CD4-positive, alpha-beta memory T cell (primary cell): ENCODE data around the gene JAM3. TPM values are rescaled to one million over a fixed set of nuclear protein-coding genes. Genes with fewer than 3 reads are reported as not detected.
"Not testable (repeated sequence)": the region's sequence is repeated elsewhere in the genome, so short reads cannot be mapped to it uniquely, and the experiment has no call there.

Experiments
- CTCF ChIA-PET: fragments of 350-600 bp; sonication (Branson Sonifier 250); formaldehyde crosslinking; loops from one replicate; lab custom pipeline; 2021; ENCODE audit warnings: inconsistent platforms; ENCODE audit not compliant: partially characterized antibody; lab: Charles Lee
- POLR2A ChIA-PET: fragments of 350-600 bp; sonication (Branson Sonifier 250); formaldehyde crosslinking; loops from one replicate; lab custom pipeline; 2021; ENCODE audit not compliant: partially characterized antibody; lab: Charles Lee
- DNase-seq, 5 donors: peaks; one replicate each; pipeline versions ENCODE4 v3.0.0 to v3.0.0-alpha.2; 2020 to 2022; ENCODE audit warnings: mixed read lengths in 1 of 5
- H3K27ac ChIP-seq: one replicate; pipeline ENCODE4 v1.7.0; 2013; ENCODE audit warnings: low read depth, low read length
- H3K27me3 ChIP-seq: 2 replicates; pipeline ENCODE4 v1.7.0; 2013; ENCODE audit warnings: mild to moderate bottlenecking, low read length, moderate library complexity; ENCODE audit not compliant: insufficient read depth
- H3K36me3 ChIP-seq: 2 replicates; pipeline ENCODE4 v1.7.0; 2013; ENCODE audit warnings: mild to moderate bottlenecking, low read length, moderate library complexity; ENCODE audit not compliant: insufficient read depth
- H3K4me1 ChIP-seq: 2 replicates; pipeline ENCODE4 v1.7.0; 2013; ENCODE audit warnings: mild to moderate bottlenecking, low read length, moderate library complexity; ENCODE audit not compliant: insufficient read depth
- H3K4me3 ChIP-seq, 2 donors: one replicate each; pipeline ENCODE4 v1.7.0; 2013; ENCODE audit warnings: low read length in 2 of 2, mild to moderate bottlenecking in 1 of 2
- H3K9me3 ChIP-seq, 2 donors: one replicate each; pipeline ENCODE4 v1.7.0; 2013; ENCODE audit warnings: low read length in 2 of 2, control low read depth in 1 of 2; ENCODE audit not compliant: control insufficient read depth in 1 of 2
- H3K27ac Mint-ChIP-seq, 7 donors: one replicate each; pipeline ENCODE4 v1.8.0; 2020 to 2021; ENCODE audit warnings: mixed read lengths in 7 of 7, mild to moderate bottlenecking in 6 of 7, inconsistent platforms in 3 of 7, moderate library complexity in 3 of 7
- H3K27me3 Mint-ChIP-seq, 2 donors: one replicate each; pipeline ENCODE4 v1.8.0; 2020 to 2021; ENCODE audit warnings: mixed read lengths in 2 of 2
- H3K36me3 Mint-ChIP-seq, 2 donors: one replicate each; pipeline ENCODE4 v1.8.0; 2020 to 2021; ENCODE audit warnings: mixed read lengths in 2 of 2, inconsistent platforms in 1 of 2, mild to moderate bottlenecking in 1 of 2
- H3K4me1 Mint-ChIP-seq, 4 donors: one replicate each; pipeline ENCODE4 v1.8.0; 2020 to 2021; ENCODE audit warnings: mixed read lengths in 4 of 4, mild to moderate bottlenecking in 1 of 4
- H3K4me3 Mint-ChIP-seq, 8 donors: one replicate each; pipeline ENCODE4 v1.8.0; 2020 to 2021; ENCODE audit warnings: mixed read lengths in 8 of 8, mild to moderate bottlenecking in 7 of 8, moderate library complexity in 6 of 8, inconsistent platforms in 3 of 8
- H3K9me3 Mint-ChIP-seq, 8 donors: one replicate each; pipeline ENCODE4 v1.8.0; 2020 to 2021; ENCODE audit warnings: mixed read lengths in 8 of 8, mild to moderate bottlenecking in 5 of 8, inconsistent platforms in 3 of 8, moderate library complexity in 1 of 8
- intact Hi-C: fragments of 100-400 bp; cut with micrococcal nuclease; formaldehyde crosslinking; loops from one replicate; pipeline ENCODE4 v1.15.1; 2023
- polyA plus RNA-seq, 2 donors: library from polyadenylated mRNA; unstranded; fragments of 300-500 nt; fragmentation: Illumina TruSeq; gene quantifications; one replicate each; pipeline ENCODE4 v1.2.3, GENCODE V29; 2021
- total RNA-seq, 2 experiments: library from RNA; stranded (reverse); gene quantifications; one replicate each; pipeline ENCODE4 v1.2.3, GENCODE V29; 2021

JAM3 gene
- total and polyA plus RNA-seq, 4 experiments from 2014 or later: 6.5 to 8.3 (median 6.7) TPM

DNA sequence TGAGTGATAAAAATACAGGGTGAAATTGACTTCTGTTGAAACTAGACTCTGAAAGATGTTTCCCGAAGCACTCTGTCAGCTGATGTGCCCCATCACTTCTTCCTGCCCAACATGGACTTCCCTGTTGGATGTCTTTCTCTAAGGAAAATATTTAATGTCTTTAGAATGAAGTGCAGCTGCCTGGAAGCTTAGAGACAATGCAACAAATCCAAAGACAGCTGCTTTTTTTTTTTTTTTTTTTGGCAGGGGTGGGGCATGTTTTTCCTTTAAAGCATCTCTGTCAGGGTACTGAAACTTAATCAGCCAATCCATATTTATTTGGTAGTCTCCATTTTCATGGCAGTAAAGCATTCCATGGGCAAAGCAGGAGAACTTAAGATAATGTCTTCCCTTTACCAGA is 5.9 kb downstream of the JAM3 start:
- Histone ChIP-seq H3K4me1 (no peaks in the 10 kb centered on the region), H3K4me3 (no peak overlapping the region), H3K9me3 (no peaks in the 10 kb centered on the region), H3K27ac (no peak overlapping the region), H3K36me3 (no peaks in the 10 kb centered on the region), H3K27me3 (no peaks in the 10 kb centered on the region)
- H3K4me3 Mint-ChIP-seq: no peak overlapping the region
- H3K9me3 Mint-ChIP-seq: no peaks in the 10 kb centered on the region
- intact Hi-C loops: no loop called here
- peaks cover 0 to 3% (median 1%) of the 10 kb centered on the region in 4 donors for H3K4me1 Mint-ChIP-seq
- H3K27ac Mint-ChIP-seq: peak overlapping the region in 1 of 7 donors; percentile 6
- peaks cover 0 to 5% of the 10 kb centered on the region in 2 donors for H3K36me3 Mint-ChIP-seq
- DNase-seq: no peak
- peaks cover 0 to 3% of the 10 kb centered on the region in 2 donors for H3K27me3 Mint-ChIP-seq
- CTCF ChIA-PET: interaction anchor here (0.6 kb wide), 1 partner anchor 60 kb away, joined by 3 read pairs; no protein-coding TSS in a partner anchor
- POLR2A ChIA-PET: no interaction called here

DNA sequence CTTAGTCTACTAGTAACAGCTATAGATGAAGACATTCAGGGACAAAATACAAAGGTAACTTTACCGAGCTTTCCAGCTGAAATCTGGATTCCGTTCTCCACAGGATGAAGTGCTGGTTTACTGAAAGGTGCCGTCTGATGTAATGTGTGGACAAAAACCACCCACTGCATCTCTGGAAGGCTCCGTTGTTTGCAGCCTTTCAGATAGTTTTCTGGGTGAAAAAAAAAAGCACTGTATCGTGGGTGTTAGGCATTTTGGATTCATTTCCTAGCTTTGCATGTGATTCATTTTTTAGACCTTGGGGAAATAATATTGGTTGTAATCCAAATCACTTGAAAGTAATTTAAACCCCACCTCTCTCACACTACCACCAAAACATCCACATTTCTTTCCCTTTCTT is 10.4 kb downstream of the JAM3 start:
- Histone ChIP-seq H3K27me3 (no peaks in the 10 kb centered on the region), H3K27ac (no peak overlapping the region), H3K9me3 (no peaks in the 10 kb centered on the region), H3K4me3 (no peak overlapping the region), H3K4me1 (no peaks in the 10 kb centered on the region), H3K36me3 (no peaks in the 10 kb centered on the region)
- peaks cover 0 to 16% of the 10 kb centered on the region in 2 donors for H3K27me3 Mint-ChIP-seq
- intact Hi-C loops: no loop called here
- peaks cover 0 to 18% (median 11%) of the 10 kb centered on the region in 8 donors for H3K9me3 Mint-ChIP-seq
- H3K4me1 Mint-ChIP-seq: no peaks in the 10 kb centered on the region
- DNase-seq: no peak
- ChIA-PET CTCF (interaction anchor here (0.8 to 2.1 kb wide), 3 partner anchors 18 to 29 kb away, joined by 3 to 5 read pairs (median 3); no protein-coding TSS in a partner anchor), POLR2A (interaction anchor here (0.6 to 1.0 kb wide), 2 partner anchors 10 to 47 kb away, joined by 3 read pairs; no protein-coding TSS in a partner anchor)
- no peak overlapping the region for H3K27ac Mint-ChIP-seq
- no peak overlapping the region for H3K4me3 Mint-ChIP-seq
- peaks cover 10 to 30% of the 10 kb centered on the region in 2 donors for H3K36me3 Mint-ChIP-seq

DNA sequence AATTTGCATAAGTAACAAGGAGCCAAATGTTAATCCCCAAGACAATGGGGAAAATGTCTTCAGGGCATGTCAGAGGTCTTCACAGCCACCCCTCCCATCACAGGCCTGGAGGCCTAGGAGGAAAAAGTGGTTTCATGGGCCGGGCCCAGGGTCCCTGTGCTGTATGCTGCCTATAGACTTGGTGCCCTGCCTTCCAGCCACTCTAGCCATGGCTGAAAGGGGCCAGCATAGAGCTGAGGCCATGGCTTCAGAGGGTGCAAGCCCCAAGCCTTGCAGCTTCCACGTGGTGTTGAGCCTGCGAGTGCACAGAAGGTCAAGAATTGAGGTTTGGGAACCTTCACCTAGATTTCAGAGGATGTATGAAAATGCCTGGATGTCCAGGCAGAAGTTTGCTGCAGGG is 12.4 kb downstream of the JAM3 start:
- peaks cover 0 to 16% of the 10 kb centered on the region in 2 donors for H3K27me3 Mint-ChIP-seq
- intact Hi-C loops, H3K4me1 Mint-ChIP-seq, H3K4me3 ChIP-seq, DNase-seq, POLR2A ChIA-PET, H3K4me3 Mint-ChIP-seq, H3K9me3 ChIP-seq, H3K36me3 ChIP-seq, H3K27ac ChIP-seq, H3K4me1 ChIP-seq, H3K27ac Mint-ChIP-seq, H3K27me3 ChIP-seq: not testable (repeated sequence)
- peaks cover 10 to 30% of the 10 kb centered on the region in 2 donors for H3K36me3 Mint-ChIP-seq
- H3K9me3 Mint-ChIP-seq: peaks cover 0 to 18% (median 11%) of the 10 kb centered on the region in 8 donors
- CTCF ChIA-PET: interaction anchor here (1.0 kb wide), 1 partner anchor 154 kb away, joined by 4 read pairs; no protein-coding TSS in a partner anchor

DNA sequence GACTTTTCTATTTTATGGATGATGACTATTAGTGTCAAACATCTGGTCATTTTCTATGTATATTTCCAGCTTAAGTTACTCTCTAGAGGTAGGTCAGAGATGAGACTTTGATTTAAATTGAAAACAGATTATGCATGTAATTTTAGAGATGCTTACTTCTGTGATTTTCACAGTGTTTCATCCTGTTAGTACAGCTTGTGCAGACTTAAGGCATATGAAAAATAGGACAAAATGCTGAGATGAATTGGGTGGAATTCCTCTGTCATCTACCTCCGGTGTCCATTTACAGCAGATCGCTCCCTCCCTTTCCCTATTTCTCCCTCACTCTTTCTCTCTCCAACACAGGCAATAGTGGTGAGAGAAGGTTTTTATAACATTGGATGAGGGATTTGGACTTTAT is 14.1 kb downstream of the JAM3 start:
- CTCF ChIA-PET: no interaction called here
- peaks cover 0 to 16% of the 10 kb centered on the region in 2 donors for H3K27me3 Mint-ChIP-seq
- Histone ChIP-seq H3K4me3 (no peak overlapping the region), H3K27ac (no peak overlapping the region), H3K27me3 (no peaks in the 10 kb centered on the region), H3K9me3 (no peaks in the 10 kb centered on the region), H3K4me1 (no peaks in the 10 kb centered on the region), H3K36me3 (no peaks in the 10 kb centered on the region)
- intact Hi-C loops: no loop called here
- peaks cover 10 to 30% of the 10 kb centered on the region in 2 donors for H3K36me3 Mint-ChIP-seq
- peak overlapping the region in 1 of 7 donors; percentile 23 for H3K27ac Mint-ChIP-seq
- H3K4me1 Mint-ChIP-seq: no peaks in the 10 kb centered on the region
- H3K9me3 Mint-ChIP-seq: peaks cover 0 to 18% (median 11%) of the 10 kb centered on the region in 8 donors
- POLR2A ChIA-PET: no interaction called here
- H3K4me3 Mint-ChIP-seq: no peak overlapping the region
- no peak for DNase-seq

DNA sequence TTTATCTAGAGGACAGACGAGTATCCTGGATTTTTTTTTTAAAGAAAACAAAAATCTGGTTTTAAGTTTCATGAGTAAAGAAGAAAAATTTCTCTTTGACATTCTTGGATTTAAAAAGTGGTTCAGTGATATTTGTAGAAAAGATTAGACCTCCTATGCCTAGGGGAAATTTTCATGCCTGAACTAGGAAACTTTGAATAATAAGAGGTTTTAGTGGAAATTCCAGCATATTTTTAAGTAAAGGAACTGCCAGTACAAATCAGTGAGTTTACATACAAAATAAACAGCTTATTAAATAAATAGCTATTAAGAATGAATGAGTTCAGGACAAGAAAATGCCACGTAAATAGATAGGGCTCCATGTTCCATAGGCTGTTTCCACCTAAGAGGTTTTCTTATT is 17.5 kb downstream of the JAM3 start:
- intact Hi-C loops: no loop called here
- peaks cover 0 to 10% (median 3%) of the 10 kb centered on the region in 8 donors for H3K9me3 Mint-ChIP-seq
- POLR2A ChIA-PET: no interaction called here
- H3K27ac Mint-ChIP-seq: no peak overlapping the region
- DNase-seq: no peak
- H3K4me1 Mint-ChIP-seq: peaks cover 0 to under 1% (median 0%) of the 10 kb centered on the region in 4 donors
- CTCF ChIA-PET: interaction anchor here (1.8 kb wide), 1 partner anchor 36 kb away, joined by 6 read pairs; no protein-coding TSS in a partner anchor
- peaks cover 6 to 17% of the 10 kb centered on the region in 2 donors for H3K36me3 Mint-ChIP-seq
- H3K27ac ChIP-seq: no peak overlapping the region
- no peak overlapping the region for H3K4me3 ChIP-seq
- H3K27me3 Mint-ChIP-seq: peaks cover 0 to 4% of the 10 kb centered on the region in 2 donors
- H3K36me3 ChIP-seq: no peaks in the 10 kb centered on the region
- no peaks in the 10 kb centered on the region for H3K27me3 ChIP-seq
- no peak overlapping the region for H3K4me3 Mint-ChIP-seq
- H3K4me1 ChIP-seq: no peaks in the 10 kb centered on the region
- no peaks in the 10 kb centered on the region for H3K9me3 ChIP-seq

DNA sequence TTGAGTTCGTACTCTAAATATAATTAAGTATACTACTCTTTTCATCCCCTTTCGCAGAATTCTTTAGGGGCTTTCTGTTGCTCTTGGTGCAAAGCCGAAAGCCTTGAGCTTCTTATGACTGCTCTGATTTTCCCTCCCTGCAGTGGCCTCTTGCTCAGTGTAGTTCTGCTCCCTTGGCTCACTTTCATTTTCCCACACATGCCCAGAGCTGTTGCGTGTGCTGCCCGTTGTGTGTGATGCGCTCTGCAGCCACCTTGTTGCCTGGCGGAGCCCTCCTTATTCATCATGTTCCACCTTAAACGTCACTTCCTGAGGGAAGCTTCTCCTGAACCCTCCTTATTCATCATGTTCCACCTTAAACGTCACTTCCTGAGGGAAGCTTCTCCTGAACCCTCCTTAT is 23.1 kb downstream of the JAM3 start:
- H3K9me3 Mint-ChIP-seq: not testable (repeated sequence)

DNA sequence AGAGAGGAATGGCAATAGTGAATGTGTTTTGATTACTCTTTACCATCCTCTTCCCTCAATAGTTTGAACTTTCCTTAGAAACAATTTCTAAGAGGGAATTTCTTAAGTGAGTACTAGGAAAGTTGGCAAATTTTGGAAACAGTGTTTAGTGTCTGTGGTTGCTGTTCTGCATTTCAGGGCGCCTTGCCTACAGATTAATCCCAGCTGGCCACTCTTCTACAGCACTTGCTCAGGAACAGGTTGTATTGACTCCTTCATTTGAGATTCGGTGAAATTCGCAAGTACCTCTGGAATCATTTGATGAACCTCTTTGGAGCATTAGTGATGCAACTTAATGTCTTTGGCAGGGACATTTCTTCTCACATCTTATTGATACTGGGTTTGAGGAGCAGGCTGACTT is 28.3 kb downstream of the JAM3 start:
- H3K27me3 ChIP-seq: no peaks in the 10 kb centered on the region
- H3K27ac Mint-ChIP-seq: no peak overlapping the region
- ChIA-PET CTCF (interaction anchor here (1.8 kb wide), 1 partner anchor 47 kb away, joined by 9 read pairs; no protein-coding TSS in a partner anchor), POLR2A (no interaction called here)
- H3K4me3 Mint-ChIP-seq: no peak overlapping the region
- H3K9me3 ChIP-seq: no peaks in the 10 kb centered on the region
- intact Hi-C loops: no loop called here
- peaks cover 0 to 17% (median 9%) of the 10 kb centered on the region in 4 donors for H3K4me1 Mint-ChIP-seq
- no peak overlapping the region for H3K4me3 ChIP-seq
- no peak for DNase-seq
- no peaks in the 10 kb centered on the region for H3K9me3 Mint-ChIP-seq
- H3K4me1 ChIP-seq: no peaks in the 10 kb centered on the region
- H3K36me3 ChIP-seq: no peaks in the 10 kb centered on the region
- H3K27ac ChIP-seq: no peak overlapping the region
- peaks cover 1 to 2% of the 10 kb centered on the region in 2 donors for H3K27me3 Mint-ChIP-seq
- H3K36me3 Mint-ChIP-seq: no peaks in the 10 kb centered on the region

More for the DNA sequence above, 23.1 kb downstream of the JAM3 start:
- H3K4me3 Mint-ChIP-seq, H3K4me3 ChIP-seq, H3K27me3 ChIP-seq, DNase-seq, H3K27me3 Mint-ChIP-seq, H3K36me3 Mint-ChIP-seq, H3K36me3 ChIP-seq, H3K27ac Mint-ChIP-seq, H3K27ac ChIP-seq, H3K4me1 ChIP-seq, POLR2A ChIA-PET, H3K9me3 ChIP-seq, intact Hi-C loops: not testable (repeated sequence)
- peaks cover 0 to 19% (median 9%) of the 10 kb centered on the region in 4 donors for H3K4me1 Mint-ChIP-seq
- CTCF ChIA-PET: interaction anchor here (0.7 kb wide), 1 partner anchor 42 kb away, joined by 3 read pairs; no protein-coding TSS in a partner anchor
